ENCODE data around the gene TYMP. TPM values are rescaled to one million over a fixed set of nuclear protein-coding genes. Genes with fewer than 3 reads are reported as not detected.

Gene TYMP
- 34.4 and 236 TPM in 2 replicates for total RNA-seq

GRCh38 chr22:50529897-50530579 lies at the start of gene TYMP:
TYMP (minus strand) TSS chr22:50530012; CDS start chr22:50529709, 303 bp downstream.

GRCh38 chr22:50577987-50578775 lies 48.4 kb upstream of the TYMP start, which contains the start of gene CPT1B:
CPT1B (minus strand) TSS chr22:50578427; CDS start chr22:50577915, 512 bp downstream.

GRCh38 chr22:50562523-50563412 lies 33.0 kb upstream of the TYMP start, which contains the start of gene SYCE3:
SYCE3 (minus strand) TSS chr22:50562919; CDS start chr22:50556405, 6,514 bp downstream.

GRCh38 chr22:50545522-50546325 lies 15.9 kb upstream of the TYMP start, which contains the start of gene KLHDC7B:
KLHDC7B (plus strand) TSS chr22:50545899; CDS start chr22:50546244, 345 bp downstream.

GRCh38 chr22:50525104-50525857 lies 4.5 kb downstream of the TYMP start, which contains the start of gene SCO2:
SCO2 (minus strand) TSS chr22:50525598; CDS start chr22:50524411, 1,187 bp downstream.

GRCh38 chr22:50507991-50508884 lies 21.6 kb downstream of the TYMP start, which contains the start of gene NCAPH2:
NCAPH2 (plus strand) TSS chr22:50508224; CDS start chr22:50508338, 114 bp downstream.

GRCh38 chr22:50507421-50507990 lies 22.3 kb downstream of the TYMP start, which contains the start of gene LMF2:
LMF2 (minus strand) TSS chr22:50507702; CDS start chr22:50507675, 27 bp downstream.

GRCh38 chr22:50486561-50487289 lies 43.1 kb downstream of the TYMP start, which contains the start of gene MIOX:
MIOX (plus strand) TSS chr22:50486859; CDS start chr22:50486898, 39 bp downstream.

GRCh38 chr22:50481440-50482106 lies 48.2 kb downstream of the TYMP start, which contains the start of gene ADM2:
ADM2 (plus strand) TSS chr22:50481543; CDS start chr22:50481848, 305 bp downstream.

Other genes starting within 250 kb of the TYMP start
- 174 and 339 TPM in 2 replicates for gene PLXNB2, start 222.4 kb downstream of the TYMP start, total RNA-seq
- 1.7 and 3.3 TPM in 2 replicates for gene DENND6B, start 203.0 kb downstream of the TYMP start, total RNA-seq
- gene PPP6R2, start 186.7 kb downstream of the TYMP start, total RNA-seq = 69.4 and 72.3 TPM in 2 replicates
- gene SBF1, start 55.0 kb downstream of the TYMP start, total RNA-seq = 110 TPM in 2 replicates
- gene ADM2, start 48.5 kb downstream of the TYMP start, total RNA-seq = 2.7 and 13.3 TPM in 2 replicates
- gene MIOX, start 43.2 kb downstream of the TYMP start, total RNA-seq = 0.14 TPM in 1 of 2 replicates, not detected in the other
- gene LMF2, start 22.3 kb downstream of the TYMP start, total RNA-seq = 60.6 and 130 TPM in 2 replicates
- 24.9 and 75.3 TPM in 2 replicates for gene NCAPH2, start 21.8 kb downstream of the TYMP start, total RNA-seq
- gene SCO2, start 4.4 kb downstream of the TYMP start, total RNA-seq = 3.7 and 4.9 TPM in 2 replicates
- gene KLHDC7B, start 15.9 kb upstream of the TYMP start, total RNA-seq = 5.3 TPM in 1 of 2 replicates, not detected in the other
- gene SYCE3, start 32.9 kb upstream of the TYMP start, total RNA-seq = not detected in 2 replicates
- 3.9 and 9.8 TPM in 2 replicates for gene CPT1B, start 48.4 kb upstream of the TYMP start, total RNA-seq
- gene CHKB, start 52.8 kb upstream of the TYMP start, total RNA-seq = 26.9 and 44.6 TPM in 2 replicates
- gene MAPK8IP2, start 70.8 kb upstream of the TYMP start, total RNA-seq = 0.14 and 1.5 TPM in 2 replicates
- gene ARSA, start 98.1 kb upstream of the TYMP start, total RNA-seq = 27.3 and 38.1 TPM in 2 replicates
- gene SHANK3, start 142.8 kb upstream of the TYMP start, total RNA-seq = 1.1 TPM in 2 replicates
- gene ACR, start 208.2 kb upstream of the TYMP start, total RNA-seq = not detected in 2 replicates

Measured in placental pericyte (primary cell).